Transverse colon (tissue), 4 donors: ENCODE data around the gene DYNC1I1.

ENCODE experiments used
- POLR2A ChIP-seq: fragments of 450-650 bp; IDR thresholded peaks from one replicate; pipeline ENCODE4 v1.6.1; 2016; ENCODE audit warnings: antibody characterized with exemption, mild to moderate bottlenecking, moderate library complexity
- POLR2AphosphoS5 ChIP-seq, 3 donors: sonication (generic); formaldehyde crosslinking; IDR thresholded peaks; one replicate each; pipeline ENCODE4 v1.6.1; 2016; ENCODE audit warnings: antibody characterized with exemption in 3 of 3
- TF ChIP-seq, protein P1 (sequence below), 5 experiments: fragments of 200-600 bp in 3 of 5; fragments of 450-650 bp in 2 of 5; sonication (generic) in 3 of 5; IDR thresholded peaks; 1 replicate in 2 of 5; 2 replicates in 3 of 5; pipeline ENCODE4 v1.5.1; 2016 to 2017; ENCODE audit warnings: antibody characterized with exemption in 5 of 5, inconsistent platforms in 3 of 5, mild to moderate bottlenecking in 2 of 5, moderate library complexity in 1 of 5

DNA sequence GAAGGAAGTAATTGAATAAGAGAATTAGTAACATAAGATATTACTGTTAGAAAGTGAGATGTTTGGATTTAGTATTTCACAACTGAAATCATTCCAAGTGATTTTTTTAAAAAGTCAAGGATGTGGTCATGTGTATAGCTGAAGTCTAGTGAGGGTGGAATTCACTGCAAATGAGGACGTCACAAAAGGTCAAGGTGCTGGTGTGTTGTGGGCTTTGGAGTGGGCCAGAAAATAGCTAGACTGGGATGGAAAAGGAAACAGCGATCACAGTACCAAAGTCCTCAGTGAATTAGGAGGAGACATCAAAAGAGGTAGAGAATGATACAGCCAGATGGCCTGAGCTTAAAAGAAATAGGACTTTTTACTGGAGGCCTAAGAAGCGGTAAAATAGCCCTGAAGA, 272.8 kb downstream of the DYNC1I1 start:
- TF ChIP-seq, protein P1, sequence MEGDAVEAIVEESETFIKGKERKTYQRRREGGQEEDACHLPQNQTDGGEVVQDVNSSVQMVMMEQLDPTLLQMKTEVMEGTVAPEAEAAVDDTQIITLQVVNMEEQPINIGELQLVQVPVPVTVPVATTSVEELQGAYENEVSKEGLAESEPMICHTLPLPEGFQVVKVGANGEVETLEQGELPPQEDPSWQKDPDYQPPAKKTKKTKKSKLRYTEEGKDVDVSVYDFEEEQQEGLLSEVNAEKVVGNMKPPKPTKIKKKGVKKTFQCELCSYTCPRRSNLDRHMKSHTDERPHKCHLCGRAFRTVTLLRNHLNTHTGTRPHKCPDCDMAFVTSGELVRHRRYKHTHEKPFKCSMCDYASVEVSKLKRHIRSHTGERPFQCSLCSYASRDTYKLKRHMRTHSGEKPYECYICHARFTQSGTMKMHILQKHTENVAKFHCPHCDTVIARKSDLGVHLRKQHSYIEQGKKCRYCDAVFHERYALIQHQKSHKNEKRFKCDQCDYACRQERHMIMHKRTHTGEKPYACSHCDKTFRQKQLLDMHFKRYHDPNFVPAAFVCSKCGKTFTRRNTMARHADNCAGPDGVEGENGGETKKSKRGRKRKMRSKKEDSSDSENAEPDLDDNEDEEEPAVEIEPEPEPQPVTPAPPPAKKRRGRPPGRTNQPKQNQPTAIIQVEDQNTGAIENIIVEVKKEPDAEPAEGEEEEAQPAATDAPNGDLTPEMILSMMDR (IDR thresholded peaks at IDR 0.05) = no peak
- TF ChIP-seq POLR2A = no peak
- no peak for TF ChIP-seq POLR2AphosphoS5 (IDR thresholded peaks at IDR 0.05)
